Upper lobe of left lung (tissue), 6 donors: ENCODE data around the gene ARHGAP8. TPM values are rescaled to one million over a fixed set of nuclear protein-coding genes. Genes with fewer than 3 reads are reported as not detected.

ENCODE experiments used
- ATAC-seq, 2 donors: fragments of 200-7000 bp; cut with Tn5 transposase; one replicate each; pipeline ENCODE4 v1.9.1; 2022; ENCODE audit warnings: mild to moderate bottlenecking in 2 of 2, moderate library complexity in 2 of 2; ENCODE audit not compliant: low FRiP score in 2 of 2
- DNase-seq, 2 donors: peaks; one replicate each; pipeline ENCODE4 v3.0.0-alpha.2; 2019 to 2020
- H3K27ac ChIP-seq, 4 donors: fragments of 200-600 bp; sonication (generic); one replicate each; pipeline ENCODE4 v1.5.1; 2016 to 2019
- H3K27me3 ChIP-seq, 4 donors: fragments of 200-600 bp; sonication (generic); one replicate each; pipeline ENCODE4 v1.5.1; 2017 to 2019
- H3K36me3 ChIP-seq, 4 donors: fragments of 200-600 bp; sonication (generic); one replicate each; pipeline ENCODE4 v1.5.1; 2016 to 2019
- H3K4me1 ChIP-seq, 4 donors: fragments of 200-600 bp; sonication (generic); one replicate each; pipeline ENCODE4 v1.5.1; 2018 to 2019
- H3K4me3 ChIP-seq, 4 donors: fragments of 200-600 bp; sonication (generic); one replicate each; pipeline ENCODE4 v1.5.1; 2017 to 2019; ENCODE audit warnings: mild to moderate bottlenecking in 2 of 4, moderate library complexity in 1 of 4
- H3K9me3 ChIP-seq, 4 donors: fragments of 200-600 bp; sonication (generic); one replicate each; pipeline ENCODE4 v1.5.1; 2018 to 2019
- EP300 ChIP-seq, 4 donors: sonication (generic); formaldehyde crosslinking; IDR thresholded peaks; one replicate each; pipeline ENCODE4 v1.5.1; 2017; ENCODE audit warnings: antibody characterized with exemption in 4 of 4, control low read depth in 2 of 4
- POLR2A ChIP-seq, 4 donors: fragments of 450-650 bp; IDR thresholded peaks; one replicate each; pipeline ENCODE4 v1.5.1; 2016 to 2017; ENCODE audit warnings: antibody characterized with exemption in 4 of 4, mild to moderate bottlenecking in 2 of 4
- POLR2AphosphoS5 ChIP-seq, 2 donors: sonication (generic); formaldehyde crosslinking; IDR thresholded peaks; one replicate each; pipeline ENCODE4 v1.5.1; 2017; ENCODE audit warnings: antibody characterized with exemption in 2 of 2
- WGBS, 2 donors: methylation state at CpG; one replicate each; pipeline ENCODE4 v1.1.5; 2017 to 2018; 5-methylcytosine and 5-hydroxymethylcytosine counted together
- total RNA-seq, 6 donors: library from RNA; depleted of rRNA in 4 of 6; stranded (reverse); fragments of >200 nt in 4 of 6; gene quantifications; one replicate each; pipeline versions ENCODE4 v1.1.0 to v1.2.1, GENCODE V29; 2016 to 2021
- TF ChIP-seq, protein P1 (sequence below), 6 experiments: fragments of 450-650 bp in 4 of 6; fragments of 200-600 bp in 2 of 6; sonication (generic) in 2 of 6; IDR thresholded peaks; one replicate each; pipeline ENCODE4 v1.5.1; 2016 to 2019; ENCODE audit warnings: antibody characterized with exemption in 6 of 6
- donor health status: DM: no; HTN: no; CAD: no; lungs with moderate emphysema.
- donor health status: DM: no; HTN: yes; CAD: no; lungs with severe emphysema.

Gene ARHGAP8
- total RNA-seq, 6 donors from 2014 or later = 13.8 to 55.5 (median 22.7) TPM

DNA sequence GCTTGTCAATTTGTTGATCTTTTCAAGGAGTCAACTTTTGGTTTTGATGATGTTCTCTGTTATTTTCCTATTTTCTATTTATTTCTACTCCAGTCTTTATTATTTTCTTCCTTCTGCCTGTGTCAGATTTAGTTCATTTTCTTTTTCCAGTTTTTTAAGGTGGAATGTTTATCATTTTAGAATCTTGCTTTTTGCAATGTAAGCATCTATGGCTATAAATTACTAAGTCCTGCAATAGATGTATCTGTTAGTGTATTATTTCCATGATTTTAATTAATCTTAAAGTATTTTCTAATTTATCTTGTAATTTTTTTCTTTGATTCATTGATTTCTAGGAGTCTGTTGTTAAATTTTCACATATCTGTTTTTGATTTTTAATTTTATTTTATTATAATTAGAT is 81.7 kb downstream of the ARHGAP8 start:
- Histone ChIP-seq H3K36me3 (no peaks in the 10 kb centered on the region), H3K27me3 (no peaks in the 10 kb centered on the region), H3K4me1 (no peaks in the 10 kb centered on the region), H3K9me3 (peaks cover 0 to 14% (median 7%) of the 10 kb centered on the region in 4 donors), H3K4me3 (no peak overlapping the region), H3K27ac (no peak overlapping the region)
- ATAC-seq (no peak), DNase-seq (no peak)
- TF ChIP-seq, protein P1, sequence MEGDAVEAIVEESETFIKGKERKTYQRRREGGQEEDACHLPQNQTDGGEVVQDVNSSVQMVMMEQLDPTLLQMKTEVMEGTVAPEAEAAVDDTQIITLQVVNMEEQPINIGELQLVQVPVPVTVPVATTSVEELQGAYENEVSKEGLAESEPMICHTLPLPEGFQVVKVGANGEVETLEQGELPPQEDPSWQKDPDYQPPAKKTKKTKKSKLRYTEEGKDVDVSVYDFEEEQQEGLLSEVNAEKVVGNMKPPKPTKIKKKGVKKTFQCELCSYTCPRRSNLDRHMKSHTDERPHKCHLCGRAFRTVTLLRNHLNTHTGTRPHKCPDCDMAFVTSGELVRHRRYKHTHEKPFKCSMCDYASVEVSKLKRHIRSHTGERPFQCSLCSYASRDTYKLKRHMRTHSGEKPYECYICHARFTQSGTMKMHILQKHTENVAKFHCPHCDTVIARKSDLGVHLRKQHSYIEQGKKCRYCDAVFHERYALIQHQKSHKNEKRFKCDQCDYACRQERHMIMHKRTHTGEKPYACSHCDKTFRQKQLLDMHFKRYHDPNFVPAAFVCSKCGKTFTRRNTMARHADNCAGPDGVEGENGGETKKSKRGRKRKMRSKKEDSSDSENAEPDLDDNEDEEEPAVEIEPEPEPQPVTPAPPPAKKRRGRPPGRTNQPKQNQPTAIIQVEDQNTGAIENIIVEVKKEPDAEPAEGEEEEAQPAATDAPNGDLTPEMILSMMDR (IDR thresholded peaks at IDR 0.05) = no peak
- TF ChIP-seq POLR2A (IDR thresholded peaks at IDR 0.05) (no peak), POLR2AphosphoS5 (IDR thresholded peaks at IDR 0.05) (no peak), EP300 (IDR thresholded peaks at IDR 0.05) (no peak)

DNA sequence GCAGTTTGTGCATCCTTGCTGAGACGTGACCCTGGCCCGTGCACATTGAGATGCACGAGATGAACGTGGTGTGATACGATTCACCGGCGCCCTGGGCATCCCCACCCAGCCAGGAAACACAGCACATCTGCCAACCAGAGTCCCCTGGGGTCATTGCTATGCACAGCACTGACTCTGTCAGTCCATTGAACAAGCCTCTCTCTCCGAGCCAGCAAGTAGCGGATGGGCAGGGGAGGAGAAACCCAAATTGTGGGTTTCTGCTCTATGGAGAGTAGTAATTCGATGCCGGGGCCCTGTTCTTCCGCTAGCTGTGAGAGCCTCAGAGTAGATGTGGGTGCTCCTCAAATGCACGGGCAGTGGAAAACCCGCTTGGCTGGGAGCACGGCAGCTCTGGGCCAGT is 85.1 kb downstream of the ARHGAP8 start:
- no peak for ATAC-seq

DNA sequence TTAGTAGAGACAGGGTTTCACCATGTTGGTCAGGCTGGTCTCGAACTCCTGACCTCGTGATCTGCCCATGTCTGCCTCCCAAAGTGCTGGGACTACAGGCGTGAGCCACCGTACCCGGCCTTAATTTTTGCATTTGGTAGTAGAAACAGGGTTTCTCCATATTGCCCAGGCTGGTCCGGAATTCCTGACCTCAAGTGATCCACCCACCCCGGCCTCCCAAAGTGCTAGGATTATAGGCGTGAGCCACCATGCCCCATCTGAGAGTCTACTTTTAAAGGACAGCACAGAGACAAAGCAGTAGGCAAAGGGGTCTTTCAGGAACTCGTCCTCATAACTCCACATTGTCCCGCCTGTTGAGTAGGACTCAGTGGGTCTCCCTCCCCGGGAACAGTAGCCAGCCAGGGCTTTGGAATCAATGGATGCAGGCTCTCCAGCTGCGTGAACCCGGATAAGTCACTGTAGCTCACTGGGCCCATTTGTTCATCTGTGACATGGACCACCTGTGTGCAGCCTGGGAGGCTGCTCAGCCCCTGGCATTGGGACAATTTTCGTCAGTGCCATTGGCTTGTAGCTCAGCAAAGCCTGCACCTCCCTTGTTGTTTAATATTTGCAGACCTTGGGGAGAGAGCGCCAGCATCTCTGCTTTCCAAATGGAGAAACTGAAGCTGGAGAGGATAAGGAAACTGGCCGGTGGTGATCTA is 86.1 kb downstream of the ARHGAP8 start:
- 83 to 89% methylated on average over 13 to 16 of the region's 16 CpGs for WGBS, 2 donors

More for the DNA sequence above, 85.1 kb downstream of the ARHGAP8 start:
- Histone ChIP-seq H3K27ac (no peak overlapping the region), H3K36me3 (no peaks in the 10 kb centered on the region), H3K4me1 (no peaks in the 10 kb centered on the region), H3K9me3 (peaks cover 0 to 14% (median 7%) of the 10 kb centered on the region in 4 donors), H3K4me3 (no peak overlapping the region), H3K27me3 (no peaks in the 10 kb centered on the region)
- DNase-seq = no peak
- TF ChIP-seq POLR2AphosphoS5 (IDR thresholded peaks at IDR 0.05) = no peak
- TF ChIP-seq POLR2A (IDR thresholded peaks at IDR 0.05) = no peak
- no peak for TF ChIP-seq EP300 (IDR thresholded peaks at IDR 0.05)
- TF ChIP-seq, protein P1 (IDR thresholded peaks at IDR 0.05) = no peak
- 71 to 78% methylated on average over 8 to 15 of the region's 15 CpGs for whole genome bisulfite sequencing, 2 donors

DNA sequence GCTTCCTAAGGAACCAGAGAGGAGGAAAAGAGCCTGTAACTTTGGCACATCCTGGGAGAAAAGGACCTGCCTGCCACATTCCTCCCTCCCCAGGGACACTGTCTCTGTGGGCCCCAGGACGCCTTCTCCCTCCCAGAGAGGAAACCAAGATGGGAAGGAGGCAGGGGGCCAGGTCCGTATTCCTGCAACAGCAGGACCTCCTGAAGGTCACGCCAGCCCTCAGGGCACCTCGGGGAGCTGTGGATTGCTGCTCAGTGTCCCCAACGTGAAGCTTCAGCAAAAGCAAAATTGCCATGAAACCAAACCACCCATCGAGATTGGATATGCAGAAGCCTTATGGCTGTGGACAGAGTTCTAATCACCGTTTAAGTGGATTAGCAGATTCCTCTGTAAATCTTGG is 86.7 kb downstream of the ARHGAP8 start:
- no peak overlapping the region for H3K27ac ChIP-seq
- WGBS, 2 donors = 73 to 83% methylated on average over 7 of the region's 7 CpGs
- no peaks in the 10 kb centered on the region for H3K27me3 ChIP-seq
- ATAC-seq (no peak), DNase-seq (no peak)
- no peak overlapping the region for H3K4me3 ChIP-seq
- no peaks in the 10 kb centered on the region for H3K4me1 ChIP-seq
- no peaks in the 10 kb centered on the region for H3K36me3 ChIP-seq
- peaks cover 2 to 17% (median 8%) of the 10 kb centered on the region in 4 donors for H3K9me3 ChIP-seq
- TF ChIP-seq POLR2AphosphoS5 (IDR thresholded peaks at IDR 0.05) (no peak), POLR2A (IDR thresholded peaks at IDR 0.05) (no peak), EP300 (IDR thresholded peaks at IDR 0.05) (no peak)
- TF ChIP-seq, protein P1 (IDR thresholded peaks at IDR 0.05) = no peak

More for the DNA sequence above, 86.1 kb downstream of the ARHGAP8 start:
- DNase-seq (no peak), ATAC-seq (no peak)
- Histone ChIP-seq H3K27ac (no peak overlapping the region), H3K4me1 (no peaks in the 10 kb centered on the region), H3K27me3 (no peaks in the 10 kb centered on the region), H3K4me3 (no peak overlapping the region), H3K36me3 (no peaks in the 10 kb centered on the region), H3K9me3 (peaks cover 0 to 14% (median 7%) of the 10 kb centered on the region in 4 donors)
- TF ChIP-seq POLR2AphosphoS5 (IDR thresholded peaks at IDR 0.05) (no peak), POLR2A (IDR thresholded peaks at IDR 0.05) (no peak), EP300 (IDR thresholded peaks at IDR 0.05) (no peak)
- TF ChIP-seq, protein P1 (IDR thresholded peaks at IDR 0.05) = no peak

DNA sequence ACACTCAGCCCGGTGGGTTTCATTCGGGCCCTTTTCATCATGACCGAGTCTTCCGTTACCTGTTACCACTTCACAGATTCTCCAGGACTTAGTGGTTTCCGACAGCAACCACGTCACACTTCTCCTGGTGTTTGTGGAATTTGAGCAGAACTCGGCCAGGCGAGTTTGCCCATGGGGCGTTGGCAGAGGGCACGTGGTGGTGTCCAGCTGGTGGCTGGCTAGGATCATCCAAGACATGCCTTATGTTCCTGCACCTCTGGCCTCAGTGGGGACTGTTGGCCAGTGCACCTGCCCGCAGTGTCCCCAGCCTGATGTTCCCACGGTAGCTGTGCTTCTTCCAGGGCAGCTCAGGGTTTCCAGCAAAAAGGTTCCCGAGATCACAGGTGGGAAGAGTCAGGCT is 87.3 kb downstream of the ARHGAP8 start:
- H3K36me3 ChIP-seq = no peaks in the 10 kb centered on the region
- TF ChIP-seq, protein P1 (IDR thresholded peaks at IDR 0.05) = no peak
- no peak for TF ChIP-seq POLR2AphosphoS5 (IDR thresholded peaks at IDR 0.05)
- no peak for TF ChIP-seq POLR2A (IDR thresholded peaks at IDR 0.05)
- TF ChIP-seq EP300 (IDR thresholded peaks at IDR 0.05) = no peak
- ATAC-seq (no peak), DNase-seq (no peak)
- no peaks in the 10 kb centered on the region for H3K4me1 ChIP-seq
- 82 to 86% methylated on average over 12 to 13 of the region's 13 CpGs for WGBS, 2 donors
- H3K4me3 ChIP-seq = no peak overlapping the region
- H3K27me3 ChIP-seq = no peaks in the 10 kb centered on the region
- H3K27ac ChIP-seq = no peak overlapping the region
- H3K9me3 ChIP-seq = peaks cover 2 to 19% (median 9%) of the 10 kb centered on the region in 4 donors
